Brain microvascular endothelial cell (primary cell): ENCODE results near the gene CHST11.
A peak's percentile ranks its signal among the peaks of the same experiment; 100 is the strongest.

ENCODE experiments used
- DNase-seq: peaks from one replicate; pipeline ENCODE4 v3.0.0-alpha.2; 2020
- H3K27ac ChIP-seq: fragments of 250-450 bp; sonication (Bioruptor Pico); 2 replicates; pipeline ENCODE4 v1.5.1; 2020; ENCODE audit warnings: mild to moderate bottlenecking, moderate library complexity
- H3K27me3 ChIP-seq: fragments of 250-450 bp; sonication (Bioruptor Pico); replicated peaks from 2 replicates; pipeline ENCODE4 v1.5.1; 2020; ENCODE audit warnings: mild to moderate bottlenecking
- H3K36me3 ChIP-seq: fragments of 250-450 bp; sonication (Bioruptor Pico); replicated peaks from 2 replicates; pipeline ENCODE4 v1.5.1; 2020; ENCODE audit warnings: mild to moderate bottlenecking
- H3K4me3 ChIP-seq: 2 replicates; pipeline ENCODE4 v1.5.1; 2011; ENCODE audit warnings: low read depth, mild to moderate bottlenecking, control low read depth, low read length, moderate library complexity
- CTCF ChIP-seq: IDR thresholded peaks from 2 replicates; pipeline ENCODE4 v1.5.1; 2011; ENCODE audit warnings: low read depth, mild to moderate bottlenecking, moderate library complexity, low read length, control low read depth, inconsistent platforms; ENCODE audit errors: missing control alignments
- in situ Hi-C: cut with HindIII; loops from 2 replicates; pipeline ENCODE4 v1.10.0; 2017; ENCODE audit warnings: low sequenced_read_pairs, low pct_ligation_motif_present

CHST11 gene

GRCh38 chr12:104670439-104671408 is 214.0 kb downstream of the CHST11 start:
- Histone ChIP-seq H3K27ac (no peak overlapping the region), H3K27me3 (no peaks in the 10 kb centered on the region), H3K4me3 (no peak overlapping the region), H3K36me3 (no peaks in the 10 kb centered on the region)
- no peak for TF ChIP-seq CTCF
- no peak for DNase-seq
- in situ Hi-C loops = no loop called here

- TF ChIP-seq CTCF = no peak
- Histone ChIP-seq H3K36me3 (no peaks in the 10 kb centered on the region), H3K27ac (peak overlapping the region; percentile 19), H3K4me3 (no peak overlapping the region), H3K27me3 (no peaks in the 10 kb centered on the region)
- in situ Hi-C loops = no loop called here
- peak; percentile 81 for DNase-seq
Observed at GRCh38 chr12:104671409-104672095, 214.8 kb downstream of the CHST11 start.

- in situ Hi-C loops = no loop called here
- Histone ChIP-seq H3K27ac (no peak overlapping the region), H3K4me3 (no peak overlapping the region), H3K27me3 (no peaks in the 10 kb centered on the region), H3K36me3 (no peaks in the 10 kb centered on the region)
- no peak for TF ChIP-seq CTCF
- no peak for DNase-seq
Observed at GRCh38 chr12:104672096-104672445, 215.3 kb downstream of the CHST11 start.

DNA sequence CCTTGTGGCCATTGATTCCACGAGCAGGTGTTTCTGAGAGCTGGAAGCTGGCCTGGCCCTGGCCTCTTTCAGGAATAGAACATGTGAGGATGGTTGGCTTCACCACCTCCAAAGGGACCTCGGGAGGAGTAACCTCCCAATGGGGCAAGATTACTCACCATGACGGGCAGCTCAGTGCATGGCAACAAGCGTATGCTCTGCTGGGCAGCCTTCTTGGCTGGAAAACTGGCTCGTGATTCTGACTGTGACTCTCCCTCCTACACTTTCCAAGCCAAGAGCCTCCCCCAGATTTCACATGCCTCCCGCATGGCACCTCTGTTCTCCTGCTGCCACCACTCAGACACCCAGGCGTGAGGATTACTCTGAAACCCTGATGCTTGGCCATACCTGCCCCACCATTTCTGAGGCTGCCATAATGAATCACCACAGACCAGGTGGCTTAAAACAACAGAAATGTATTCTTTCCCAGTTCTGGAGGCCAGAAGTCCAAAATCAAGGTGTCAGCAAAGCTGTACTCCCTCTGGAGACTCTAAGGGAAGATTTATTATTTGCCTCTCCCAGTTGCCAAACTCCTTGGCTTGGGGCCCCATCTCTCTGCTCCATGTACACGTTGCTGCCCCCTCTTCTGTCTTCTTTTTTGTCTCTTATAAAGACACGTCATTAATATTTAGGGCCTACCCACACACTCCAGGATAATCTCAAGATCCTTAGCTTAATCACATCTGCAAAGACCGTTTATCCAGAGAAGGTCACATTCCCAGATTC is 215.9 kb downstream of the CHST11 start:
- H3K4me3 ChIP-seq = no peak overlapping the region
- no peak for TF ChIP-seq CTCF
- no peak overlapping the region for H3K27ac ChIP-seq
- in situ Hi-C loops = no loop called here
- no peaks in the 10 kb centered on the region for H3K36me3 ChIP-seq
- H3K27me3 ChIP-seq = no peaks in the 10 kb centered on the region
- no peak for DNase-seq

DNA sequence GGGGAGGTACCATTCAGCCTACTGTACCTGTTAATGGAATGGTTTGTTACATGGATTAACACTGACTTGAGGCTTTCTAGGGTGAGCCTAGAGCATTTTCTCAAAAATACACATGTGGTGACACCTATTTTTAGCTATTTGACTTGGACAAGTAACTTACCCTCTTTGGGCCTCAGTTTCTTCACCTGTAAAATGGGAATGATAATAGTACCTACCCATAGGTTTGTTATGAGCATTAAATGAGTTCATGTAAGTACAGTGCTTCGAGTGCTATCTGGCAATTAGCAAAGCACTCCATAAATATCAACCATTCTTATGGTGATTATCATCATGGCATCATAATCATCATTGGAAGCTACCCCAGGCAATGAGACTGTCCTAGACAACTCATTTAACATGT is 216.5 kb downstream of the CHST11 start:
- in situ Hi-C loops = no loop called here
- DNase-seq = no peak
- Histone ChIP-seq H3K36me3 (no peaks in the 10 kb centered on the region), H3K4me3 (no peak overlapping the region), H3K27me3 (no peaks in the 10 kb centered on the region), H3K27ac (no peak overlapping the region)
- TF ChIP-seq CTCF = no peak
